Measurements from ENCODE around the gene DUSP6.

The DUSP6 gene

GRCh38 chr12:89353823-89354611 lies 1.7 kb upstream of the DUSP6 start:
- peak overlapping the region; percentile 94 for H3K27ac ChIP-seq (ENCODE audit: low read length)

GRCh38 chr12:89353188-89353822 lies 1.0 kb upstream of the DUSP6 start:
- Histone ChIP-seq H3K4me2 (ENCODE audit: low read depth, low read length) (peak overlapping the region; percentile 79), H3K4me1 (ENCODE audit: low read length) (peaks cover 24% of the 10 kb centered on the region), H3K27me3 (replicated peaks; ENCODE audit: insufficient read depth, low read length) (no peaks in the 10 kb centered on the region), H3K9me2 (replicated peaks; ENCODE audit: insufficient read depth, low read length) (no peaks in the 10 kb centered on the region), H3F3A (ENCODE audit: insufficient read depth, low read length) (peaks cover 68% of the 10 kb centered on the region), H2AFZ (ENCODE audit: low read length) (peak overlapping the region; percentile 74), H3K9me3 (replicated peaks; ENCODE audit: insufficient read depth, low read length) (no peaks in the 10 kb centered on the region), H4K20me1 (ENCODE audit: insufficient read depth, low read length) (no peaks in the 10 kb centered on the region), H3K79me2 (ENCODE audit: low read length) (peaks cover 46% of the 10 kb centered on the region), H3K4me3 (ENCODE audit: low read length) (peak overlapping the region; percentile 89), H3K9ac (ENCODE audit: low read length) (peak overlapping the region; percentile 92), H3K27ac (ENCODE audit: low read length) (peak overlapping the region; percentile 94), H3K36me3 (replicated peaks; ENCODE audit: insufficient read depth, low read length) (no peaks in the 10 kb centered on the region)
- peak; percentile 55 for DNase-seq
- TF ChIP-seq CTCF (IDR thresholded peaks at IDR 0.05; ENCODE audit: low read length): no peak
- TF ChIP-seq EZH2phosphoT487 (IDR thresholded peaks at IDR 0.05; ENCODE audit: low read length): no peak
- no peak for TF ChIP-seq EZH2 (optimal IDR thresholded peaks at IDR 0.05; ENCODE audit: low read depth, low read length)

More at GRCh38 chr12:89353823-89354611, 1.7 kb upstream of the DUSP6 start:
- no peaks in the 10 kb centered on the region for H4K20me1 ChIP-seq (ENCODE audit: insufficient read depth, low read length)
- no peaks in the 10 kb centered on the region for H3K36me3 ChIP-seq (replicated peaks; ENCODE audit: insufficient read depth, low read length)
- peak; percentile 93 for DNase-seq
- H3K9me2 ChIP-seq (replicated peaks; ENCODE audit: insufficient read depth, low read length): no peaks in the 10 kb centered on the region
- H2AFZ ChIP-seq (ENCODE audit: low read length): peak overlapping the region; percentile 74
- no peaks in the 10 kb centered on the region for H3K27me3 ChIP-seq (replicated peaks; ENCODE audit: insufficient read depth, low read length)
- H3F3A ChIP-seq (ENCODE audit: insufficient read depth, low read length): peaks cover 61% of the 10 kb centered on the region
- peak overlapping the region; percentile 79 for H3K4me2 ChIP-seq (ENCODE audit: low read depth, low read length)
- TF ChIP-seq EZH2 (optimal IDR thresholded peaks at IDR 0.05; ENCODE audit: low read depth, low read length) (no peak), CTCF (IDR thresholded peaks at IDR 0.05; ENCODE audit: low read length) (no peak), EZH2phosphoT487 (IDR thresholded peaks at IDR 0.05; ENCODE audit: low read length) (no peak)
- peaks cover 39% of the 10 kb centered on the region for H3K79me2 ChIP-seq (ENCODE audit: low read length)
- H3K4me1 ChIP-seq (ENCODE audit: low read length): peaks cover 17% of the 10 kb centered on the region
- H3K9ac ChIP-seq (ENCODE audit: low read length): peak overlapping the region; percentile 92
- no peaks in the 10 kb centered on the region for H3K9me3 ChIP-seq (replicated peaks; ENCODE audit: insufficient read depth, low read length)
- peak overlapping the region; percentile 89 for H3K4me3 ChIP-seq (ENCODE audit: low read length)

- Histone ChIP-seq H3K4me1 (ENCODE audit: low read length) (peaks cover 35% of the 10 kb centered on the region), H3K4me2 (ENCODE audit: low read depth, low read length) (peak overlapping the region; percentile 79), H3K9me2 (replicated peaks; ENCODE audit: insufficient read depth, low read length) (no peaks in the 10 kb centered on the region), H3K9ac (ENCODE audit: low read length) (peak overlapping the region; percentile 92), H3K27ac (ENCODE audit: low read length) (peak overlapping the region; percentile 94), H3K27me3 (replicated peaks; ENCODE audit: insufficient read depth, low read length) (no peaks in the 10 kb centered on the region), H3K4me3 (ENCODE audit: low read length) (peak overlapping the region; percentile 89), H3F3A (ENCODE audit: insufficient read depth, low read length) (peaks cover 80% of the 10 kb centered on the region), H3K36me3 (replicated peaks; ENCODE audit: insufficient read depth, low read length) (no peaks in the 10 kb centered on the region), H3K79me2 (ENCODE audit: low read length) (peaks cover 56% of the 10 kb centered on the region), H2AFZ (ENCODE audit: low read length) (no peak overlapping the region), H3K9me3 (replicated peaks; ENCODE audit: insufficient read depth, low read length) (no peaks in the 10 kb centered on the region), H4K20me1 (ENCODE audit: insufficient read depth, low read length) (no peaks in the 10 kb centered on the region)
- TF ChIP-seq CTCF (IDR thresholded peaks at IDR 0.05; ENCODE audit: low read length) (no peak), EZH2phosphoT487 (IDR thresholded peaks at IDR 0.05; ENCODE audit: low read length) (no peak), EZH2 (optimal IDR thresholded peaks at IDR 0.05; ENCODE audit: low read depth, low read length) (no peak)
- DNase-seq: no peak
Measured at GRCh38 chr12:89352242-89352491, 134 bp downstream of the DUSP6 start.
